DND-41 (cell line): ENCODE data around the gene SLF2.

ENCODE experiments used
- ATAC-seq: fragments of 200-7000 bp; cut with Tn5 transposase; 3 replicates; pipeline ENCODE4 v1.9.1; 2021; ENCODE audit warnings: low read depth; ENCODE audit not compliant: insufficient read depth
- DNase-seq: peaks from one replicate; pipeline ENCODE4 v3.0.0-alpha.2; 2020
- H2AFZ ChIP-seq: 2 replicates; pipeline ENCODE4 v1.6.0; 2012; ENCODE audit warnings: low read depth, low read length
- H3K27ac ChIP-seq: 2 replicates; pipeline ENCODE4 v1.5.1; 2012; ENCODE audit warnings: low read length, inconsistent platforms
- H3K27me3 ChIP-seq: fragments of 200-600 bp; sonication (generic); 2 replicates; pipeline ENCODE4 v1.6.0; 2012; ENCODE audit warnings: low read length, mild to moderate bottlenecking, inconsistent platforms; ENCODE audit not compliant: insufficient read depth, poor library complexity
- H3K36me3 ChIP-seq: 2 replicates; pipeline ENCODE4 v1.5.1; 2012; ENCODE audit warnings: low read length, inconsistent platforms; ENCODE audit not compliant: insufficient read depth
- H3K4me1 ChIP-seq: 2 replicates; pipeline ENCODE4 v1.5.1; 2012; ENCODE audit warnings: mild to moderate bottlenecking, low read length; ENCODE audit not compliant: insufficient read depth
- H3K4me2 ChIP-seq: 2 replicates; pipeline ENCODE4 v1.6.0; 2012; ENCODE audit warnings: mild to moderate bottlenecking, moderate library complexity, low read length, inconsistent platforms; ENCODE audit not compliant: insufficient read depth
- H3K4me3 ChIP-seq, 2 experiments: fragments of 200-600 bp in 1 of 2; shearing (Covaris generic) in 1 of 2; 2 replicates each; pipeline ENCODE4 v1.5.1; 2012 to 2016; ENCODE audit warnings: inconsistent platforms in 2 of 2, low read length in 2 of 2, mild to moderate bottlenecking in 2 of 2, low read depth in 1 of 2, moderate library complexity in 1 of 2
- H3K79me2 ChIP-seq: 2 replicates; pipeline ENCODE4 v1.6.0; 2012; ENCODE audit warnings: low read length, inconsistent platforms; ENCODE audit not compliant: insufficient read depth
- H3K9ac ChIP-seq: 2 replicates; pipeline ENCODE4 v1.6.0; 2012; ENCODE audit warnings: low read depth, mild to moderate bottlenecking, inconsistent platforms, low read length, moderate library complexity
- H3K9me3 ChIP-seq: 2 replicates; pipeline ENCODE4 v1.5.1; 2012; ENCODE audit warnings: low read length, moderate library complexity, mild to moderate bottlenecking, inconsistent platforms; ENCODE audit not compliant: insufficient read depth, severe bottlenecking
- H4K20me1 ChIP-seq: 2 replicates; pipeline ENCODE4 v1.6.0; 2012; ENCODE audit warnings: low read length; ENCODE audit not compliant: insufficient read depth
- CTCF ChIP-seq: IDR thresholded peaks from 2 replicates; pipeline ENCODE4 v1.5.1; 2012; ENCODE audit warnings: borderline replicate concordance, low read length, moderate library complexity, mild to moderate bottlenecking; ENCODE audit not compliant: poor library complexity, severe bottlenecking; ENCODE audit errors: extremely low read depth
- EZH2 ChIP-seq: IDR thresholded peaks from 3 replicates; pipeline ENCODE4 v1.6.1; 2012; ENCODE audit warnings: borderline replicate concordance, low read depth, mild to moderate bottlenecking, moderate library complexity, low read length, inconsistent platforms; ENCODE audit not compliant: severe bottlenecking

The SLF2 gene

GRCh38 chr10:100930368-100930767, 17.6 kb downstream of the SLF2 start:
- Histone ChIP-seq H3K4me3 (no peak overlapping the region), H3K4me2 (no peak overlapping the region), H3K27ac (no peak overlapping the region), H3K36me3 (peaks cover 91% of the 10 kb centered on the region), H3K79me2 (no peaks in the 10 kb centered on the region), H3K9me3 (no peaks in the 10 kb centered on the region), H2AFZ (no peak overlapping the region), H3K4me1 (no peaks in the 10 kb centered on the region), H3K27me3 (no peaks in the 10 kb centered on the region), H3K9ac (no peak overlapping the region), H4K20me1 (no peaks in the 10 kb centered on the region)
- DNase-seq (no peak), ATAC-seq (no peak)
- no peak for TF ChIP-seq EZH2

GRCh38 chr10:100934084-100934659, 21.4 kb downstream of the SLF2 start:
- Histone ChIP-seq H2AFZ (no peak overlapping the region), H3K4me1 (no peaks in the 10 kb centered on the region), H3K79me2 (no peaks in the 10 kb centered on the region), H3K4me2 (no peak overlapping the region), H4K20me1 (no peaks in the 10 kb centered on the region), H3K27ac (no peak overlapping the region), H3K4me3 (no peak overlapping the region), H3K9ac (no peak overlapping the region), H3K36me3 (peaks cover 94% of the 10 kb centered on the region), H3K27me3 (no peaks in the 10 kb centered on the region), H3K9me3 (no peaks in the 10 kb centered on the region)
- ATAC-seq (0 out of 3 replicates have a peak, but pooled peaks have one; percentile 53), DNase-seq (no peak)
- TF ChIP-seq CTCF (peak; percentile 66), EZH2 (no peak)

GRCh38 chr10:100939763-100940344, 27.1 kb downstream of the SLF2 start:
- Histone ChIP-seq H3K9ac (no peak overlapping the region), H3K9me3 (no peaks in the 10 kb centered on the region), H2AFZ (no peak overlapping the region), H3K4me3 (no peak overlapping the region), H4K20me1 (no peaks in the 10 kb centered on the region), H3K36me3 (peaks cover 89% of the 10 kb centered on the region), H3K27ac (no peak overlapping the region), H3K4me2 (no peak overlapping the region), H3K27me3 (no peaks in the 10 kb centered on the region), H3K79me2 (no peaks in the 10 kb centered on the region), H3K4me1 (no peaks in the 10 kb centered on the region; the same call in 1 of the 2 replicates)
- no peak for DNase-seq
- no peak for ATAC-seq
- no peak for TF ChIP-seq CTCF
- no peak for TF ChIP-seq EZH2

GRCh38 chr10:100942229-100942628, 29.5 kb downstream of the SLF2 start:
- H3K36me3 ChIP-seq, result peaks cover 92% of the 10 kb centered on the region
- DNase-seq (no peak), ATAC-seq (no peak)
- no peaks in the 10 kb centered on the region for H3K27me3 ChIP-seq
- no peak overlapping the region for H3K4me2 ChIP-seq
- no peak overlapping the region for H3K9ac ChIP-seq
- H4K20me1 ChIP-seq, result no peaks in the 10 kb centered on the region
- no peaks in the 10 kb centered on the region for H3K9me3 ChIP-seq
- TF ChIP-seq CTCF (no peak), EZH2 (no peak)
- H3K27ac ChIP-seq, result no peak overlapping the region
- H2AFZ ChIP-seq, result no peak overlapping the region
- H3K4me1 ChIP-seq, result no peaks in the 10 kb centered on the region; the same call in 1 of the 2 replicates
- no peak overlapping the region for H3K4me3 ChIP-seq
- H3K79me2 ChIP-seq, result no peaks in the 10 kb centered on the region
